SH-SY5Y (cell line): Measurements from ENCODE around the gene C1QTNF5.

Experiments used
- GATA2 ChIP-seq: IDR thresholded peaks from 2 replicates; pipeline ENCODE4 v1.6.1; 2011; ENCODE audit warnings: mild to moderate bottlenecking, low read depth, low read length
- GATA3 ChIP-seq: IDR thresholded peaks from 2 replicates; pipeline ENCODE4 v1.6.1; 2011; ENCODE audit warnings: low read depth, mild to moderate bottlenecking, low read length, moderate library complexity

C1QTNF5 gene

DNA sequence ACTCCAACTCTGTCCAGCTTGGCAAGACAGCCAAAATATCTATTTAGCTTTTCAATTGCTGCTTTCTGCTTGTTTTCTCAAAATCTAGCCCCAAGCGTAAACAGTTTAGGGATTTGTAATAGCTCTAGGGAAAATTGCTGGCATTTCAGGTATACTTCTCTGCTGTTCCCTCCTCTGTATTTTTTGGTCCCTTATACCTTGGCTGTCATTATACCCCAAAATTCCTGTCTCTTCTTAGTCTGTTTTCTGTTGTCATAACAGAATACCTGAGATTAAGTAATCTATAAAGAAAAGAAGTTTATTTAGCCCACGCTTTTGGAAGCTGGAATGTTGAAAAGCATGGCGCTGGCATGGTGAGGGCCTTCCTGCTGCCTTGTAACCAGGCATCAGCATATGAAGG is 47.2 kb downstream of the C1QTNF5 start:
- no peak for TF ChIP-seq GATA3
- TF ChIP-seq GATA2, result no peak

DNA sequence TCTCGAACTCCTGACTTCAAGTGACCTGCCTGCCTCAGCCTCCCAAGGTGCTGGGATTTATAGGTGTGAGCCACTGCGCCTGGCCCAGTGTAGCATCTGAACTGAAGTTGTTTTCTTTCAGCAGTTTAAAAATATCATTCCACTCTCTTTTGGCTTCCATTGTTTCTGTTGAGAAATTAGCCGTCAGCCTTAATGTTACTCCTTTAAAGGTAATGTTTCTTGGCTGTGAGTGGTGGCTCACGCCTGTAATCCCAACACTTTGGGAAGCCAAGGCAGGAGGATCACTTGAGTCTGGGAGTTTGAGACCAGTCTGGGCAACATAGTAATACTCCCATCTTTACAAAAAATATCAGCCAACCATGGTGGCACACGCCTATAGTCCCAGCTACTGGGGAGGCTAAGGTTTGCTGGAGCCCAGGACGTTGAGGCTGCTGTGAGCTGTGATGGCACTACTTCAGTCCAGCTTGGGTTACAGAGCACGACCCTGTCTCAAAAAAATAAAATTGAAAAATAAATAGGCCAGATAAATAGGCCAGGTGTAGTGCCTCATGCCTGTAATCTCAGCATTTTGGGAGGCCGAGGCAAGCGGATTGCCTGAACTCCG is 49.7 kb downstream of the C1QTNF5 start:
- TF ChIP-seq GATA3 (no peak), GATA2 (no peak)
